HG03060 (cell line): Measurements from ENCODE around the gene MRPL16.
"Not testable (repeated sequence)": the region's sequence is repeated elsewhere in the genome, so short reads cannot be mapped to it uniquely, and the experiment has no call there.

Experiments
- ATAC-seq: cut with Tn5 transposase; IDR thresholded peaks from one replicate; pipeline ENCODE4 v1.9.1; 2021; ENCODE audit warnings: low read depth, moderate number of reproducible peaks; ENCODE audit not compliant: unreplicated experiment

The MRPL16 gene

DNA sequence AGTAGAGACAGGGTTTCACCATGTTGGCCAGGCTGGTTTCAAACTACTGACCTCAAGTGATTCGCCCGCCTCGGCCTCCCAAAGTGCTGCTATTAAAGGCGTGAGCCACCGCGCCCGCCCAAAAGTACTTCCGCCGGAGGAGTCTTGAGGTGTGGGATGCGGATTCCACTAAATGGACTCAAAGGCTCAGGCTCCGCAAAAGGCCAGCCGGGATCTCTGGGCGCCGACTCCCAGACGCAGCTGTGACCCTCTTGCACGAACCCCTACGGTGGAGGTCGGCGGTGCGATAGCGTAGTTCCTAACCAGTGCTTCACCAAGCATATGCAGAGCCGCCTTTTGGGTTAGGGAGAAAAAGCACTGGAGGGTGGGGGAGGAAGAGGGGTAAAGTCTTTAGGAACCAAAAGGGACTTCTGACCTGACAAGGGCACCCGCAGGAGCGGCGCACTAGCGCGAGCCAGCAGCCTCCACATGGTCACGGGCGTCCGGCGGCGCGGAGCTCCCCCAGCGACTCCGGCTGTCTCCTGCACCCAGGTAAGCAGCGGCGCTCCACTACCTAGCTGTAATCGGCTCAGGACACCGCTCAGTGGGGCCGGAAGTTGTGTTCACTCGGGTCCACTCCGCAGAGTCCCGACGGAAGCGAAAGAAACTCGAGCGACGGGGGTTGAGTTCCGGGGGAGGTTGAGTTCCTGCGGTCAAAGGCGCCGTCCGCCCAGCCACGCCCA is at the start of gene MRPL16:
Gene MRPL16 (minus strand): TSS at position 590 of the 722 bp plus-strand sequence. CDS start 120 bp downstream, at position 470.
- peak; percentile 86 for ATAC-seq

DNA sequence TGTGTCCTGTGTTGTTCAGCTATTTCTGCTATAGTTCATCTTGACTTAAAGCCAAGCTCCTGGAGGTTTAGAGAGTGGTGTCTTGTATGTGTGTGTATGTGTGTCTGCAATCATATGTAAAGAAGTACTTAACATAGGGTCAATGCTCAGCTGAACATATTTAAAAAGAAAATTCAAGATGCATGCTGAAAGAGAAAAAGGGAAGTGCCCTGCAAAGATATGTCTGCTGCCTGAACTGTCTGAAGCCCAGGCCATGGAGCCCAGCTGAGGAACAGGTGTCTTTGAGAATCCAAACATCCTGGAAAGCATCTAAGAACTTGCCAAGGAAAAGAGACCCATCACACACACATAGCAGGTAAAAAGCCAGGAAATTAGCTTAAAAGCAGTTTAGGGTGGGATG is 49.1 kb upstream of the MRPL16 start:
- no peak for ATAC-seq

GRCh38 chr11:59857439-59858434 is 47.2 kb upstream of the MRPL16 start:
- ATAC-seq: no peak

DNA sequence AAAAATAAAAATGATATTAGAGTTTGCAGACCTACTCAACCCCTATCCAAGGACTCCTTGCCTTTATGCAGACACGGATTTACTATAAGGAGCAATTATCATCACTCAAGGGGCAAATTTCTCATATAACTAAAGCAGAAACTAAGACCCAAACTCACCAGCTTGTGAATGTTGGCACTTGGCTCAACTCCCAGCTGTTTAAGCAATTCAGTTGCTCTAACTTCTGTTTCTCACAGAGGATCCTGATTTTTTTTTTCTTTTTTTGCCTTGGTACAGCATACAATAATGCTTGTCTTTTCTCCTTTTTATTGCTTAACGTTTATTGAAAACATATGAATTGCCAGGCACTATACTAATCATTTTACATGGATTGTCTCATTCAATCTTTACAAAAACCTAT is 44.3 kb upstream of the MRPL16 start:
- no peak for ATAC-seq

GRCh38 chr11:59851416-59851815 is 40.8 kb upstream of the MRPL16 start:
- ATAC-seq: not testable (repeated sequence)

DNA sequence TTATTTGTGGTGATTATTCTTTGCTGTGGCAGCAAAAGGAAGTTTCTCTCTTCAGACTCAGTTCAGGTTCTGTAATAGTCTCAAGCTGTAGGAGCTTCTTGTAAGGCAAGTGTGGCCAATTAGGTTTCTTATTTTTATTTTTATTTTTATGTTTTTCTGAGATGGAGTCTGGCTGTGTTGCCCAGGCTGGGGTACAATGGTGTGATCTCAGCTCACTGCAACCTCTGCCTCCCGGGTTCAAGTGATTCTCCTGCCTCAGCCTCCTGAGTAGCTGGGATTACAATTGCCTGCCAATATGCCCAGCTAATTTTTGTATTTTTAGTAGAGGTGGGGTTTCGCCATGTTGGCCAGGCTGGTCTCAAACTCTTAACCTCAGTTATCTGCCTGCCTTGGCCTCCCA is 39.0 kb upstream of the MRPL16 start:
- ATAC-seq: not testable (repeated sequence)

DNA sequence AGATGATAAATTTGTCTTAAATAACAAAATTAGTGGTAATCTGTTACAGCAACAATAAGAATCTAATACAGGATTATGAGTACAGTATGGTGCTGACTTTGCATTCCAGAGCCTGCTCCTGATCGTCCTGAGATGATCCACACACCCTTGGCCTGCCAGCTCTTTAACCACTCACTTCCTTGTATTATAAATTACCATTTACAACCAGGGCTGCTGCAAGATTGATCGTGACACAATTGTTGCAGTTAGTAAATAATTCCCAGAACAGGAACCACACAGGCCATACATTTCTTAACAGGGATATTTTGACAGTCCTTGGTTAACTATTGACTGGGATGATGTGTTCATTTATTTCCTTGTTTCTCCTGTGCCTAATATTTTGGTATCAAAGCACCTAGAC is 38.6 kb upstream of the MRPL16 start:
- ATAC-seq: no peak

- ATAC-seq: not testable (repeated sequence)
Measured at GRCh38 chr11:59848439-59848838, 37.9 kb upstream of the MRPL16 start.

GRCh38 chr11:59847626-59848025 is 37.0 kb upstream of the MRPL16 start:
- ATAC-seq: no peak

- no peak for ATAC-seq
Measured at GRCh38 chr11:59846556-59846955, 36.0 kb upstream of the MRPL16 start.

DNA sequence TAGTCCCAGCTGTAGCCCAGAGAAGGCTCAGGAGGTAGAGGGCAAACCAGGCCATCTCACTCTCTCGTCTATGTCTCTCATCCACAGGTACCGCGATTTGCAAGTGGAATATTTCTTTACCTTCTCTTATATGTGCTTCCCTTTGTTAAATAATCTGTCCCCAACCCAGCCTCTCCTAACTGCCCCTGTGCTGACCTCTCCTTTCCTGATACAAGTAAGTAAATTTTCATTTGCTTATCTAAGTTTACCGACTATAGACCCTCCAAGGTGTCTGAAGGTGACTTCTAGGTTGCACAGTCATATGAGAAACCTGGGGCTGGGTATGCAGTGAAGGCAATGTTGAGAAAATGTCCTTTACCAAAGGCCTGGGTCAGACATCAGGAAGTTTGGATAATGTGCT is 34.8 kb upstream of the MRPL16 start, which contains the start of gene CBLIF:
Gene CBLIF (minus strand): TSS at position 101 of the 400 bp plus-strand sequence. CDS start 46 bp downstream, at position 55.
- no peak for ATAC-seq

DNA sequence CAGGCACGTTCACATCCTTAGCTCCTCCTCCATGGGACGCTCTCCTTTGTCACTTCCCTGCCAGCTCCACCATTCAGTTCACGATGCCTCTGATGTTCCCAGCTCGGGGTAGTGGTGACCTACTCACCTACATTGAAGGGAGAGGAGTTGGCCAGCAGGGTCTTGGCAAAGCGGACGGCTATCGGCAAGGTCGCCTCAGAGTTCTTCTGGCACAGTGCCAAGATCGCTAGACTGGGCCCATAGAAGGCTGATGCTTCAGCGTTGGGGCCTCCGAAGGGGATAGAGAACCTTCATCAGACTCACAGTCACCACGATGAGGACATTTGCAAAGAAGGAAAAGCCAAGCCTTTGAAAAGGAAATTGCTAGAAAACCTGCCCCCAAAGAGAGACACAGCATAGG is 31.7 kb upstream of the MRPL16 start:
- ATAC-seq: no peak

- ATAC-seq: no peak
Measured at GRCh38 chr11:59841514-59841913, 30.9 kb upstream of the MRPL16 start.

- no peak for ATAC-seq
Measured at GRCh38 chr11:59839615-59840014, 29.0 kb upstream of the MRPL16 start.

DNA sequence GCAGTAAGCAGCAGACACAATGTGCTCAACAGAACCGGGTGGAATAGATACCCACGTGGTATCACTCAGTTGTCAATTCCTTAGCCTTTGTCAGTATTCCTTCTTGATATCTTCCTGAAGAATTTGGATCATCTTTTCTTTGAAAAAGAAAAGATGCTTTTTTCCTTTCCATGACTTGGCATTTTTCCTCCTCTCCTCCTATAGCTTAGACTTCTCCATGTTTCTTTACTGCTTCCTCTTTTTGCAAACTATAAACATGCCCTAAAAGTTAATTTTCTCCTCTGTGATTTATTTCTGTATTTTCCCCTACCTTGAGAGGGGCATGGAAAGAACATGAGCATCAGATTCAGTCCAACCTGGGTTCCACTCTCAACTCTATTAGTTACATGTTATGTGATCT is 23.0 kb upstream of the MRPL16 start:
- ATAC-seq: no peak

DNA sequence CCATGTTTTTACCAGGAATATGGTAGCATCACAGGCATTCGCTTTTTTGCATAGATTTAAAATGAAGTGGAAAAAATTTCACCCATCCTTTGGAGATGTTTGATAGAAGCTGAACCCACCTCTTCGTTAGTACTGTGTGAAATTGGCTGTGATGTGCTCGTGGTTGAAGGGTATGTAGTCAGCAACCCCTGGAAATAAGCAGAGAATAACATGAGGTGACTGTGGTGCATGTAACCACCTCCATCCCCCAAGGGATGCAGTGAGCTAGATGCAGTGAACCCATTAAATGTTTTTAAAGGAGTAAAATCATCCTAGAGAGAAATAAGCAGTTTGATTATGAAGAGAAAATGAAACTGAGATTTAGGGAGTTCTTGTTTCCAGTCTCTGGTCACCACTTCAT is 18.8 kb upstream of the MRPL16 start:
- ATAC-seq: no peak

GRCh38 chr11:59822989-59823566 is 12.5 kb upstream of the MRPL16 start:
- ATAC-seq: peak; percentile 50

DNA sequence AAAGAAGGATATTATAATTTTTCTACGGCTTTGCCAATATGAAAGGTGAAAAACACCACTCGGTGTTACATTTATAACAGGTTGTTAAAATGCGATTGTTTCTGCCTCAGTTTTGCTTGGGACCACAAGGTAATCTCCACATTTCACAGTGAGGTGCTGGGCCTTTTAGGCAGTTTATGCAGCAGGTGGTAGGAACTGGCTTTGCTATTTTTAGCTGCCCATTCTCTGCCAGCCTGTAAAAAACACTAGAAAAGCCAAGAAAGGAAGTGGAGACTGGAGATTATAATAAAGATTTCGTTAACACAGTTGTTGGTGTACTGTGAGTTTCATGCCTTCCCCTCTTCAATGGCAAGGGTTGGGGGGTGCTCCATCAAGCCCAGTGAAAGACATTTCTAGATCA is 8.0 kb upstream of the MRPL16 start:
- ATAC-seq: no peak

GRCh38 chr11:59816434-59816833 is 5.9 kb upstream of the MRPL16 start:
- not testable (repeated sequence) for ATAC-seq

GRCh38 chr11:59815754-59816153 is 5.2 kb upstream of the MRPL16 start:
- no peak for ATAC-seq

- ATAC-seq: no peak
Measured at GRCh38 chr11:59814021-59814420, 3.4 kb upstream of the MRPL16 start.
